ENCODE data around the gene ANAPC16.
"Not testable (repeated sequence)": the region's sequence is repeated elsewhere in the genome, so short reads cannot be mapped to it uniquely, and the experiment has no call there.

ANAPC16 gene

GRCh38 chr10:72243822-72244437 lies 28.1 kb downstream of the ANAPC16 start:
- peaks cover 26% of the 10 kb centered on the region for H3K4me1 ChIP-seq (ENCODE audit: control insufficient read depth, insufficient read depth, low read length)
- H3K4me3 ChIP-seq (ENCODE audit: low read depth, low read length) = no peak overlapping the region
- H3K9ac ChIP-seq (ENCODE audit: low read length) = no peak overlapping the region
- H3K9me3 ChIP-seq (ENCODE audit: control insufficient read depth, insufficient read depth, low read depth, low read length) = no peaks in the 10 kb centered on the region
- H3K27me3 ChIP-seq (ENCODE audit: control insufficient read depth, insufficient read depth, low read length) = no peaks in the 10 kb centered on the region
- H3K27ac ChIP-seq (ENCODE audit: low read depth, low read length) = no peak overlapping the region
- H3K36me3 ChIP-seq (ENCODE audit: control insufficient read depth, insufficient read depth, low read length) = no peaks in the 10 kb centered on the region

- peaks cover 28% of the 10 kb centered on the region for H3K4me1 ChIP-seq (ENCODE audit: control insufficient read depth, insufficient read depth, low read length)
- no peak overlapping the region for H3K27ac ChIP-seq (ENCODE audit: low read depth, low read length)
- H3K9ac ChIP-seq (ENCODE audit: low read length) = no peak overlapping the region
Observed at GRCh38 chr10:72244573-72245038, 28.8 kb downstream of the ANAPC16 start.

GRCh38 chr10:72245949-72246525 lies 30.2 kb downstream of the ANAPC16 start:
- no peak overlapping the region for H3K27ac ChIP-seq (ENCODE audit: low read depth, low read length)
- no peak overlapping the region for H3K4me3 ChIP-seq (ENCODE audit: low read depth, low read length)
- H3K36me3 ChIP-seq (ENCODE audit: control insufficient read depth, insufficient read depth, low read length) = no peaks in the 10 kb centered on the region
- no peaks in the 10 kb centered on the region for H3K27me3 ChIP-seq (ENCODE audit: control insufficient read depth, insufficient read depth, low read length)
- H3K9ac ChIP-seq (ENCODE audit: low read length) = no peak overlapping the region
- no peaks in the 10 kb centered on the region for H3K9me3 ChIP-seq (ENCODE audit: control insufficient read depth, insufficient read depth, low read depth, low read length)
- peaks cover 28% of the 10 kb centered on the region for H3K4me1 ChIP-seq (ENCODE audit: control insufficient read depth, insufficient read depth, low read length)

More at GRCh38 chr10:72244573-72245038, 28.8 kb downstream of the ANAPC16 start:
- Histone ChIP-seq H3K9me3 (ENCODE audit: control insufficient read depth, insufficient read depth, low read depth, low read length) (no peaks in the 10 kb centered on the region), H3K36me3 (ENCODE audit: control insufficient read depth, insufficient read depth, low read length) (no peaks in the 10 kb centered on the region), H3K27me3 (ENCODE audit: control insufficient read depth, insufficient read depth, low read length) (no peaks in the 10 kb centered on the region), H3K4me3 (ENCODE audit: low read depth, low read length) (no peak overlapping the region)

GRCh38 chr10:72248468-72249151 lies 32.8 kb downstream of the ANAPC16 start:
- Histone ChIP-seq H3K9me3 (ENCODE audit: control insufficient read depth, insufficient read depth, low read depth, low read length) (no peaks in the 10 kb centered on the region), H3K27me3 (ENCODE audit: control insufficient read depth, insufficient read depth, low read length) (no peaks in the 10 kb centered on the region), H3K4me3 (ENCODE audit: low read depth, low read length) (peak overlapping the region; percentile 30), H3K4me1 (ENCODE audit: control insufficient read depth, insufficient read depth, low read length) (peaks cover 23% of the 10 kb centered on the region), H3K36me3 (ENCODE audit: control insufficient read depth, insufficient read depth, low read length) (no peaks in the 10 kb centered on the region), H3K9ac (ENCODE audit: low read length) (no peak overlapping the region), H3K27ac (ENCODE audit: low read depth, low read length) (no peak overlapping the region; the same call in 1 of the 2 replicates)

GRCh38 chr10:72249176-72249862 lies 33.5 kb downstream of the ANAPC16 start:
- not testable (repeated sequence) for H3K27ac ChIP-seq (ENCODE audit: low read depth, low read length); H3K4me3 ChIP-seq (ENCODE audit: low read depth, low read length); H3K36me3 ChIP-seq (ENCODE audit: control insufficient read depth, insufficient read depth, low read length); H3K9me3 ChIP-seq (ENCODE audit: control insufficient read depth, insufficient read depth, low read depth, low read length); H3K9ac ChIP-seq (ENCODE audit: low read length); H3K27me3 ChIP-seq (ENCODE audit: control insufficient read depth, insufficient read depth, low read length)
- H3K4me1 ChIP-seq (ENCODE audit: control insufficient read depth, insufficient read depth, low read length) = peaks cover 24% of the 10 kb centered on the region

GRCh38 chr10:72250666-72251065 lies 34.9 kb downstream of the ANAPC16 start:
- H3K4me1 ChIP-seq (ENCODE audit: control insufficient read depth, insufficient read depth, low read length) = peaks cover 30% of the 10 kb centered on the region
- no peaks in the 10 kb centered on the region for H3K36me3 ChIP-seq (ENCODE audit: control insufficient read depth, insufficient read depth, low read length)
- H3K4me3 ChIP-seq (ENCODE audit: low read depth, low read length) = no peak overlapping the region
- H3K9me3 ChIP-seq (ENCODE audit: control insufficient read depth, insufficient read depth, low read depth, low read length) = no peaks in the 10 kb centered on the region
- no peaks in the 10 kb centered on the region for H3K27me3 ChIP-seq (ENCODE audit: control insufficient read depth, insufficient read depth, low read length)
- no peak overlapping the region for H3K9ac ChIP-seq (ENCODE audit: low read length)
- H3K27ac ChIP-seq (ENCODE audit: low read depth, low read length) = no peak overlapping the region

GRCh38 chr10:72251635-72252034 lies 35.8 kb downstream of the ANAPC16 start:
- no peak overlapping the region for H3K9ac ChIP-seq (ENCODE audit: low read length)
- no peak overlapping the region for H3K4me3 ChIP-seq (ENCODE audit: low read depth, low read length)
- peaks cover 30% of the 10 kb centered on the region for H3K4me1 ChIP-seq (ENCODE audit: control insufficient read depth, insufficient read depth, low read length)
- no peaks in the 10 kb centered on the region for H3K27me3 ChIP-seq (ENCODE audit: control insufficient read depth, insufficient read depth, low read length)
- H3K27ac ChIP-seq (ENCODE audit: low read depth, low read length) = no peak overlapping the region
- no peaks in the 10 kb centered on the region for H3K9me3 ChIP-seq (ENCODE audit: control insufficient read depth, insufficient read depth, low read depth, low read length)
- no peaks in the 10 kb centered on the region for H3K36me3 ChIP-seq (ENCODE audit: control insufficient read depth, insufficient read depth, low read length)

GRCh38 chr10:72252972-72253371 lies 37.2 kb downstream of the ANAPC16 start:
- H3K4me1 ChIP-seq (ENCODE audit: control insufficient read depth, insufficient read depth, low read length) = peaks cover 28% of the 10 kb centered on the region
- no peak overlapping the region for H3K9ac ChIP-seq (ENCODE audit: low read length)
- H3K27ac ChIP-seq (ENCODE audit: low read depth, low read length) = no peak overlapping the region
- H3K27me3 ChIP-seq (ENCODE audit: control insufficient read depth, insufficient read depth, low read length) = no peaks in the 10 kb centered on the region
- no peaks in the 10 kb centered on the region for H3K9me3 ChIP-seq (ENCODE audit: control insufficient read depth, insufficient read depth, low read depth, low read length)
- H3K4me3 ChIP-seq (ENCODE audit: low read depth, low read length) = no peak overlapping the region
- H3K36me3 ChIP-seq (ENCODE audit: control insufficient read depth, insufficient read depth, low read length) = no peaks in the 10 kb centered on the region

GRCh38 chr10:72253578-72253977 lies 37.8 kb downstream of the ANAPC16 start:
- H3K27ac ChIP-seq (ENCODE audit: low read depth, low read length) = no peak overlapping the region
- H3K9ac ChIP-seq (ENCODE audit: low read length) = no peak overlapping the region
- H3K4me1 ChIP-seq (ENCODE audit: control insufficient read depth, insufficient read depth, low read length) = peaks cover 22% of the 10 kb centered on the region

GRCh38 chr10:72254813-72255568 lies 39.2 kb downstream of the ANAPC16 start:
- H3K4me3 ChIP-seq (ENCODE audit: low read depth, low read length) = peak overlapping the region; percentile 19; the same call in 1 of the 2 replicates
- no peaks in the 10 kb centered on the region for H3K27me3 ChIP-seq (ENCODE audit: control insufficient read depth, insufficient read depth, low read length)
- H3K9ac ChIP-seq (ENCODE audit: low read length) = peak overlapping the region; percentile 18
- peaks cover 27% of the 10 kb centered on the region for H3K4me1 ChIP-seq (ENCODE audit: control insufficient read depth, insufficient read depth, low read length)
- H3K36me3 ChIP-seq (ENCODE audit: control insufficient read depth, insufficient read depth, low read length) = no peaks in the 10 kb centered on the region
- peak overlapping the region; percentile 72 for H3K27ac ChIP-seq (ENCODE audit: low read depth, low read length)
- H3K9me3 ChIP-seq (ENCODE audit: control insufficient read depth, insufficient read depth, low read depth, low read length) = no peaks in the 10 kb centered on the region

More at GRCh38 chr10:72253578-72253977, 37.8 kb downstream of the ANAPC16 start:
- Histone ChIP-seq H3K27me3 (ENCODE audit: control insufficient read depth, insufficient read depth, low read length) (no peaks in the 10 kb centered on the region), H3K9me3 (ENCODE audit: control insufficient read depth, insufficient read depth, low read depth, low read length) (no peaks in the 10 kb centered on the region), H3K36me3 (ENCODE audit: control insufficient read depth, insufficient read depth, low read length) (no peaks in the 10 kb centered on the region), H3K4me3 (ENCODE audit: low read depth, low read length) (no peak overlapping the region)
